HG02973 (cell line): Measurements from ENCODE around the gene TRIM69.
"Not testable (repeated sequence)": the region's sequence is repeated elsewhere in the genome, so short reads cannot be mapped to it uniquely, and the experiment has no call there.

Experiments
- ATAC-seq: cut with Tn5 transposase; IDR thresholded peaks from one replicate; pipeline ENCODE4 v1.9.1; 2021; ENCODE audit warnings: moderate library complexity; ENCODE audit not compliant: unreplicated experiment

Gene TRIM69

GRCh38 chr15:44738340-44738984, 2.1 kb downstream of the TRIM69 start:
- ATAC-seq = no peak

- ATAC-seq = not testable (repeated sequence)
Measured at GRCh38 chr15:44739222-44739847, 3.0 kb downstream of the TRIM69 start.

GRCh38 chr15:44743454-44743853, 7.1 kb downstream of the TRIM69 start:
- ATAC-seq = not testable (repeated sequence)

GRCh38 chr15:44753345-44753744, 17.0 kb downstream of the TRIM69 start:
- no peak for ATAC-seq

GRCh38 chr15:44763187-44763586, 26.9 kb downstream of the TRIM69 start:
- ATAC-seq = no peak

GRCh38 chr15:44763848-44764247, 27.5 kb downstream of the TRIM69 start:
- no peak for ATAC-seq

- ATAC-seq = no peak
Measured at GRCh38 chr15:44765036-44765435, 28.7 kb downstream of the TRIM69 start.

- ATAC-seq = no peak
Measured at GRCh38 chr15:44769521-44769920, 33.2 kb downstream of the TRIM69 start.

- ATAC-seq = not testable (repeated sequence)
Measured at GRCh38 chr15:44770715-44771114, 34.4 kb downstream of the TRIM69 start.

GRCh38 chr15:44775953-44776352, 39.6 kb downstream of the TRIM69 start:
- ATAC-seq = no peak

- no peak for ATAC-seq
Measured at GRCh38 chr15:44779761-44780160, 43.4 kb downstream of the TRIM69 start.

- no peak for ATAC-seq
Measured at GRCh38 chr15:44780608-44781007, 44.3 kb downstream of the TRIM69 start.

GRCh38 chr15:44781128-44781810, 44.9 kb downstream of the TRIM69 start:
- no peak for ATAC-seq

GRCh38 chr15:44782516-44782915, 46.2 kb downstream of the TRIM69 start:
- ATAC-seq = no peak

- not testable (repeated sequence) for ATAC-seq
Measured at GRCh38 chr15:44784918-44785274, 48.6 kb downstream of the TRIM69 start.

- ATAC-seq = no peak
Measured at GRCh38 chr15:44788748-44789147, 52.4 kb downstream of the TRIM69 start.

GRCh38 chr15:44790215-44790614, 53.9 kb downstream of the TRIM69 start:
- ATAC-seq = no peak

GRCh38 chr15:44790656-44791055, 54.3 kb downstream of the TRIM69 start:
- ATAC-seq = no peak

- no peak for ATAC-seq
Measured at GRCh38 chr15:44792715-44793114, 56.4 kb downstream of the TRIM69 start.

GRCh38 chr15:44794072-44794471, 57.7 kb downstream of the TRIM69 start:
- no peak for ATAC-seq

- ATAC-seq = no peak
Measured at GRCh38 chr15:44796508-44796907, 60.2 kb downstream of the TRIM69 start.

- ATAC-seq = no peak
Measured at GRCh38 chr15:44798826-44799225, 62.5 kb downstream of the TRIM69 start.
